H9 (cell line): ENCODE measurements around the gene BRD9. TPM values are rescaled to one million over a fixed set of nuclear protein-coding genes. Genes with fewer than 3 reads are reported as not detected.

Experiments
- DNase-seq: peaks from one replicate; pipeline ENCODE4 v3.0.0-alpha.2; 2017
- H2AFZ ChIP-seq: one replicate; pipeline ENCODE4 v1.6.1; 2013; ENCODE audit warnings: mild to moderate bottlenecking, low read length, control low read depth, moderate library complexity
- H2AK5ac ChIP-seq: 2 replicates; pipeline ENCODE4 v1.6.1; 2013; ENCODE audit warnings: low read length, control low read depth, mixed read lengths; ENCODE audit not compliant: insufficient read length
- H2BK120ac ChIP-seq: one replicate; pipeline ENCODE4 v1.6.1; 2013; ENCODE audit warnings: low read depth, mild to moderate bottlenecking, low read length, control low read depth, inconsistent platforms; ENCODE audit not compliant: poor library complexity, severe bottlenecking
- H2BK12ac ChIP-seq: 2 replicates; pipeline ENCODE4 v1.6.1; 2013; ENCODE audit warnings: low read length, control low read depth, mixed read lengths, low read depth; ENCODE audit not compliant: insufficient read length
- H2BK15ac ChIP-seq: 2 replicates; pipeline ENCODE4 v1.6.1; 2013; ENCODE audit warnings: low read depth, low read length, control low read depth
- H2BK20ac ChIP-seq: one replicate; pipeline ENCODE4 v1.6.1; 2013; ENCODE audit warnings: low read depth, mild to moderate bottlenecking, low read length, control low read depth, inconsistent platforms; ENCODE audit not compliant: poor library complexity, severe bottlenecking
- H2BK5ac ChIP-seq: 2 replicates; pipeline ENCODE4 v1.6.1; 2013; ENCODE audit warnings: low read length, control low read depth, mixed read lengths; ENCODE audit not compliant: insufficient read length
- H3K14ac ChIP-seq: 2 replicates; pipeline ENCODE4 v1.6.1; 2013; ENCODE audit warnings: low read length, control low read depth; ENCODE audit not compliant: insufficient read depth
- H3K18ac ChIP-seq: 2 replicates; pipeline ENCODE4 v1.6.1; 2013; ENCODE audit warnings: low read depth, mild to moderate bottlenecking, mixed read lengths, low read length, control low read depth; ENCODE audit not compliant: insufficient read length
- H3K23ac ChIP-seq: 2 replicates; pipeline ENCODE4 v1.6.1; 2013; ENCODE audit warnings: low read length, control low read depth, mixed read lengths, low read depth; ENCODE audit not compliant: insufficient read length
- H3K23me2 ChIP-seq: 2 replicates; pipeline ENCODE4 v1.6.1; 2013; ENCODE audit warnings: low read depth, mild to moderate bottlenecking, mixed read lengths, low read length, control low read depth; ENCODE audit not compliant: insufficient read length, poor library complexity, severe bottlenecking
- H3K27ac ChIP-seq: 2 replicates; pipeline ENCODE4 v1.5.1; 2013; ENCODE audit warnings: low read length, control low read depth, mixed read lengths, low read depth; ENCODE audit not compliant: insufficient read length
- H3K27me3 ChIP-seq: 2 replicates; pipeline ENCODE4 v1.6.1; 2013; ENCODE audit warnings: low read length, control low read depth, inconsistent platforms; ENCODE audit not compliant: insufficient read depth
- H3K4ac ChIP-seq: 2 replicates; pipeline ENCODE4 v1.6.1; 2013; ENCODE audit warnings: low read depth, mild to moderate bottlenecking, control low read depth, inconsistent platforms, low read length, moderate library complexity
- H3K4me1 ChIP-seq: 2 replicates; pipeline ENCODE4 v1.6.1; 2013; ENCODE audit warnings: low read length, control low read depth, inconsistent platforms; ENCODE audit not compliant: insufficient read depth
- H3K4me2 ChIP-seq: 2 replicates; pipeline ENCODE4 v1.6.1; 2013; ENCODE audit warnings: low read length, control low read depth, mixed read lengths; ENCODE audit not compliant: insufficient read length, insufficient read depth
- H3K56ac ChIP-seq: 2 replicates; pipeline ENCODE4 v1.6.1; 2013; ENCODE audit warnings: low read depth, mild to moderate bottlenecking, mixed read lengths, low read length, control low read depth; ENCODE audit not compliant: insufficient read length
- H3K79me1 ChIP-seq: 2 replicates; pipeline ENCODE4 v1.6.1; 2013; ENCODE audit warnings: low read depth, mild to moderate bottlenecking, moderate library complexity, low read length, control low read depth, inconsistent platforms; ENCODE audit not compliant: insufficient read depth, poor library complexity, severe bottlenecking
- H3K79me2 ChIP-seq: 2 replicates; pipeline ENCODE4 v1.6.1; 2013; ENCODE audit warnings: low read length, control low read depth, inconsistent platforms; ENCODE audit not compliant: insufficient read depth
- H3K9ac ChIP-seq: 2 replicates; pipeline ENCODE4 v1.6.1; 2013; ENCODE audit warnings: low read length, control low read depth, mixed read lengths; ENCODE audit not compliant: insufficient read length; ENCODE audit errors: extremely low read depth
- H3K9me3 ChIP-seq: one replicate; pipeline ENCODE4 v1.6.1; 2013; ENCODE audit warnings: low read depth, low read length, inconsistent platforms; ENCODE audit not compliant: control insufficient read depth
- H3T11ph ChIP-seq: one replicate; pipeline ENCODE4 v1.6.1; 2013; ENCODE audit warnings: mild to moderate bottlenecking, low read length, control low read depth, inconsistent platforms
- H4K20me1 ChIP-seq: one replicate; pipeline ENCODE4 v1.6.1; 2013; ENCODE audit not compliant: control insufficient read depth, insufficient read length, insufficient read depth
- H4K5ac ChIP-seq: 2 replicates; pipeline ENCODE4 v1.6.1; 2013; ENCODE audit warnings: low read depth, mild to moderate bottlenecking, mixed read lengths, low read length, control low read depth; ENCODE audit not compliant: insufficient read length
- H4K8ac ChIP-seq: replicated peaks from 2 replicates; pipeline ENCODE4 v1.6.1; 2013; ENCODE audit warnings: low read length, control low read depth, mixed read lengths, low read depth; ENCODE audit not compliant: insufficient read length
- H4K91ac ChIP-seq: 2 replicates; pipeline ENCODE4 v1.6.1; 2013; ENCODE audit warnings: low read depth, mild to moderate bottlenecking, moderate library complexity, mixed read lengths, low read length, control low read depth; ENCODE audit not compliant: insufficient read length
- H3K27ac Mint-ChIP-seq, 3 experiments: 2 replicates in 2 of 3; 3 replicates in 1 of 3; pipeline ENCODE4 v1.8.0; 2020 to 2021; ENCODE audit warnings: mixed read lengths in 3 of 3, mild to moderate bottlenecking in 1 of 3, moderate library complexity in 1 of 3
- H3K27me3 Mint-ChIP-seq: 2 replicates; pipeline ENCODE4 v1.8.0; 2021; ENCODE audit warnings: low read depth, mild to moderate bottlenecking, moderate library complexity, mixed read lengths
- H3K36me3 Mint-ChIP-seq, 3 experiments: 2 replicates in 2 of 3; 3 replicates in 1 of 3; pipeline ENCODE4 v1.8.0; 2020 to 2021; ENCODE audit warnings: low read depth in 3 of 3, mixed read lengths in 3 of 3; ENCODE audit not compliant: insufficient read depth in 1 of 3
- H3K4me1 Mint-ChIP-seq, 2 experiments: 2 replicates each; pipeline ENCODE4 v1.8.0; 2020; ENCODE audit warnings: mixed read lengths in 2 of 2
- H3K4me3 Mint-ChIP-seq, 2 experiments: 2 replicates in 1 of 2; 3 replicates in 1 of 2; pipeline ENCODE4 v1.8.0; 2020 to 2021; ENCODE audit warnings: mild to moderate bottlenecking in 2 of 2, mixed read lengths in 2 of 2, moderate library complexity in 1 of 2
- H3K9me3 Mint-ChIP-seq, 2 experiments: 2 replicates in 1 of 2; 3 replicates in 1 of 2; pipeline ENCODE4 v1.8.0; 2020; ENCODE audit warnings: mild to moderate bottlenecking in 2 of 2, mixed read lengths in 2 of 2, moderate library complexity in 1 of 2
- WGBS: extraction: QIAGEN DNeasy Blood & Tissue Kit; methylation state at CpG from one replicate; pipeline ENCODE4 v1.1.7; 2013; ENCODE audit warnings: missing lambda C conversion rate, low lambda C conversion rate, mixed read lengths; ENCODE audit not compliant: insufficient read length; ENCODE audit errors: extremely low coverage; 5-methylcytosine and 5-hydroxymethylcytosine counted together
- total RNA-seq: library from RNA; stranded (reverse); gene quantifications from 2 replicates; pipeline ENCODE4 v1.2.1, GENCODE V29; 2021
- TF ChIP-seq, protein P1 (sequence below): fragments of 200-600 bp; sonication (generic); conservative IDR thresholded peaks from 3 replicates; pipeline ENCODE4 v1.8.0; 2021; ENCODE audit warnings: antibody characterized with exemption, mild to moderate bottlenecking

Gene BRD9
- total RNA-seq, 1 experiment from 2014 or later: 70.5 TPM

- Histone ChIP-seq H2AFZ (no peak overlapping the region), H2AK5ac (no peak overlapping the region), H4K91ac (no peak overlapping the region), H3K9ac (peak overlapping the region; percentile 84), H4K5ac (no peak overlapping the region), H2BK20ac (no peak overlapping the region), H3K27ac (no peak overlapping the region), H2BK5ac (no peak overlapping the region), H3K4me1 (no peaks in the 10 kb centered on the region), H3K56ac (no peak overlapping the region), H3K14ac (no peak overlapping the region), H3K18ac (no peak overlapping the region), H3K9me3 (no peaks in the 10 kb centered on the region), H2BK120ac (no peak overlapping the region), H3K23ac (no peak overlapping the region), H3K27me3 (no peaks in the 10 kb centered on the region), H3K79me2 (peaks cover 12% of the 10 kb centered on the region; the same call in 1 of the 2 replicates), H2BK12ac (no peak overlapping the region), H4K8ac (no peak overlapping the region), H3T11ph (no peak overlapping the region), H3K4me2 (peak overlapping the region; percentile 82), H2BK15ac (no peak overlapping the region), H3K79me1 (peaks cover 6% of the 10 kb centered on the region), H3K4ac (no peak overlapping the region), H3K23me2 (peaks cover 10% of the 10 kb centered on the region), H4K20me1 (no peaks in the 10 kb centered on the region)
- Mint-ChIP-seq H3K4me1 (peaks cover 16 to 18% of the 10 kb centered on the region in 2 experiments), H3K36me3 (peaks cover 59 to 85% (median 76%) of the 10 kb centered on the region in 3 experiments), H3K4me3 (peak overlapping the region; percentile 92), H3K9me3 (no peaks in the 10 kb centered on the region), H3K27me3 (no peaks in the 10 kb centered on the region), H3K27ac (peak overlapping the region; percentile 61 to 96 (median 65); a peak in 5 of 7 replicates)
- peak; percentile 71 for DNase-seq
- no CpG with 5 or more reads among the region's 34 CpGs for WGBS
- TF ChIP-seq, protein P1, sequence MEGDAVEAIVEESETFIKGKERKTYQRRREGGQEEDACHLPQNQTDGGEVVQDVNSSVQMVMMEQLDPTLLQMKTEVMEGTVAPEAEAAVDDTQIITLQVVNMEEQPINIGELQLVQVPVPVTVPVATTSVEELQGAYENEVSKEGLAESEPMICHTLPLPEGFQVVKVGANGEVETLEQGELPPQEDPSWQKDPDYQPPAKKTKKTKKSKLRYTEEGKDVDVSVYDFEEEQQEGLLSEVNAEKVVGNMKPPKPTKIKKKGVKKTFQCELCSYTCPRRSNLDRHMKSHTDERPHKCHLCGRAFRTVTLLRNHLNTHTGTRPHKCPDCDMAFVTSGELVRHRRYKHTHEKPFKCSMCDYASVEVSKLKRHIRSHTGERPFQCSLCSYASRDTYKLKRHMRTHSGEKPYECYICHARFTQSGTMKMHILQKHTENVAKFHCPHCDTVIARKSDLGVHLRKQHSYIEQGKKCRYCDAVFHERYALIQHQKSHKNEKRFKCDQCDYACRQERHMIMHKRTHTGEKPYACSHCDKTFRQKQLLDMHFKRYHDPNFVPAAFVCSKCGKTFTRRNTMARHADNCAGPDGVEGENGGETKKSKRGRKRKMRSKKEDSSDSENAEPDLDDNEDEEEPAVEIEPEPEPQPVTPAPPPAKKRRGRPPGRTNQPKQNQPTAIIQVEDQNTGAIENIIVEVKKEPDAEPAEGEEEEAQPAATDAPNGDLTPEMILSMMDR: no peak
These were observed 1.3 kb downstream of the BRD9 start for GRCh38 chr5:891117-891836.
